ENCODE results near the gene ZIC5.

Gene ZIC5

GRCh38 chr13:99987154-99988019, 15.8 kb upstream of the ZIC5 start:
- DNase-seq (ENCODE audit: low read depth): no peak

- DNase-seq (ENCODE audit: low read depth): no peak
Measured at GRCh38 chr13:99986741-99987140, 15.2 kb upstream of the ZIC5 start.

GRCh38 chr13:99985886-99986527, 14.4 kb upstream of the ZIC5 start:
- no peak for DNase-seq (ENCODE audit: low read depth)

GRCh38 chr13:99985241-99985874, 13.8 kb upstream of the ZIC5 start:
- no peak for DNase-seq (ENCODE audit: low read depth)

GRCh38 chr13:99984461-99985240, 13.1 kb upstream of the ZIC5 start:
- DNase-seq (ENCODE audit: low read depth): no peak

- DNase-seq (ENCODE audit: low read depth): no peak
Measured at GRCh38 chr13:99983499-99984401, 12.2 kb upstream of the ZIC5 start.

- no peak for DNase-seq (ENCODE audit: low read depth)
Measured at GRCh38 chr13:99982731-99983498, 11.3 kb upstream of the ZIC5 start.

- no peak for DNase-seq (ENCODE audit: low read depth)
Measured at GRCh38 chr13:99982036-99982730, 10.6 kb upstream of the ZIC5 start.

- DNase-seq (ENCODE audit: low read depth): no peak
Measured at GRCh38 chr13:99981735-99982035, 10.1 kb upstream of the ZIC5 start, which contains the start of gene ZIC2. ZIC2 (plus strand) TSS chr13:99981784; CDS start chr13:99982065, 281 bp downstream.

- DNase-seq (ENCODE audit: low read depth): no peak
Measured at GRCh38 chr13:99980824-99981734, 9.5 kb upstream of the ZIC5 start.

GRCh38 chr13:99980201-99980823, 8.7 kb upstream of the ZIC5 start:
- no peak for DNase-seq (ENCODE audit: low read depth)

GRCh38 chr13:99979453-99980200, 8.1 kb upstream of the ZIC5 start:
- no peak for DNase-seq (ENCODE audit: low read depth)

GRCh38 chr13:99978799-99979452, 7.4 kb upstream of the ZIC5 start:
- no peak for DNase-seq (ENCODE audit: low read depth)

- DNase-seq (ENCODE audit: low read depth): no peak
Measured at GRCh38 chr13:99977912-99978798, 6.6 kb upstream of the ZIC5 start.

- no peak for DNase-seq (ENCODE audit: low read depth)
Measured at GRCh38 chr13:99977334-99977911, 5.9 kb upstream of the ZIC5 start.

GRCh38 chr13:99976575-99976974, 5.0 kb upstream of the ZIC5 start:
- no peak for DNase-seq (ENCODE audit: low read depth)
